Ramos (cell line): Measurements from ENCODE around the gene BRIP1.
"Not testable (repeated sequence)": the region's sequence is repeated elsewhere in the genome, so short reads cannot be mapped to it uniquely, and the experiment has no call there.

ENCODE experiments used
- in situ Hi-C: fragments of 300-500 bp; cut with MboI; formaldehyde crosslinking; loops from one replicate; pipeline ENCODE4 v1.14.3; 2022; ENCODE audit warnings: low sequenced_read_pairs; ENCODE audit not compliant: unreplicated experiment

BRIP1 gene

GRCh38 chr17:61680921-61681320 is 182.4 kb downstream of the BRIP1 start:
- in situ Hi-C loops, result no loop called here

- in situ Hi-C loops, result no loop called here
Observed at GRCh38 chr17:61678339-61678738, 185.0 kb downstream of the BRIP1 start.

- in situ Hi-C loops, result not testable (repeated sequence)
Observed at GRCh38 chr17:61677150-61677811, 186.0 kb downstream of the BRIP1 start.

- in situ Hi-C loops, result not testable (repeated sequence)
Observed at GRCh38 chr17:61676522-61676921, 186.8 kb downstream of the BRIP1 start.

GRCh38 chr17:61674609-61675008 is 188.7 kb downstream of the BRIP1 start:
- in situ Hi-C loops, result not testable (repeated sequence)

- in situ Hi-C loops, result not testable (repeated sequence)
Observed at GRCh38 chr17:61673019-61673897, 190.1 kb downstream of the BRIP1 start.

- in situ Hi-C loops, result no loop called here
Observed at GRCh38 chr17:61672140-61672539, 191.2 kb downstream of the BRIP1 start.

- in situ Hi-C loops, result no loop called here
Observed at GRCh38 chr17:61670691-61671090, 192.6 kb downstream of the BRIP1 start.

- in situ Hi-C loops, result no loop called here
Observed at GRCh38 chr17:61669522-61669921, 193.8 kb downstream of the BRIP1 start.

GRCh38 chr17:61668486-61668885 is 194.8 kb downstream of the BRIP1 start:
- in situ Hi-C loops, result no loop called here

- in situ Hi-C loops, result not testable (repeated sequence)
Observed at GRCh38 chr17:61666406-61667088, 196.8 kb downstream of the BRIP1 start.

- in situ Hi-C loops, result no loop called here
Observed at GRCh38 chr17:61663310-61663709, 200.0 kb downstream of the BRIP1 start.

GRCh38 chr17:61662741-61663140 is 200.6 kb downstream of the BRIP1 start:
- in situ Hi-C loops, result no loop called here

GRCh38 chr17:61662186-61662585 is 201.1 kb downstream of the BRIP1 start:
- in situ Hi-C loops, result no loop called here

GRCh38 chr17:61660746-61661485 is 202.4 kb downstream of the BRIP1 start:
- in situ Hi-C loops, result no loop called here

GRCh38 chr17:61659437-61659836 is 203.9 kb downstream of the BRIP1 start:
- in situ Hi-C loops, result no loop called here

- in situ Hi-C loops, result no loop called here
Observed at GRCh38 chr17:61658183-61658582, 205.1 kb downstream of the BRIP1 start.

- in situ Hi-C loops, result no loop called here
Observed at GRCh38 chr17:61657338-61657737, 206.0 kb downstream of the BRIP1 start.

- in situ Hi-C loops, result no loop called here
Observed at GRCh38 chr17:61656721-61657217, 206.6 kb downstream of the BRIP1 start.

GRCh38 chr17:61650749-61651148 is 212.6 kb downstream of the BRIP1 start:
- in situ Hi-C loops, result no loop called here
